Activated CD8-positive, alpha-beta memory T cell treated with anti-CD3 and anti-CD28 coated beads, Interleukin-2, amount 50 U/mL, for 24 hours (primary cell): Measurements from ENCODE around the gene PIP5K1C.
"Not testable (repeated sequence)": the region's sequence is repeated elsewhere in the genome, so short reads cannot be mapped to it uniquely, and the experiment has no call there.

Source experiments
- DNase-seq: peaks from one replicate; pipeline ENCODE4 v3.0.0-alpha.2; 2020; ENCODE audit errors: extremely low read depth

Gene PIP5K1C

GRCh38 chr19:3589439-3589838 lies 110.8 kb downstream of the PIP5K1C start:
- DNase-seq = no peak

DNA sequence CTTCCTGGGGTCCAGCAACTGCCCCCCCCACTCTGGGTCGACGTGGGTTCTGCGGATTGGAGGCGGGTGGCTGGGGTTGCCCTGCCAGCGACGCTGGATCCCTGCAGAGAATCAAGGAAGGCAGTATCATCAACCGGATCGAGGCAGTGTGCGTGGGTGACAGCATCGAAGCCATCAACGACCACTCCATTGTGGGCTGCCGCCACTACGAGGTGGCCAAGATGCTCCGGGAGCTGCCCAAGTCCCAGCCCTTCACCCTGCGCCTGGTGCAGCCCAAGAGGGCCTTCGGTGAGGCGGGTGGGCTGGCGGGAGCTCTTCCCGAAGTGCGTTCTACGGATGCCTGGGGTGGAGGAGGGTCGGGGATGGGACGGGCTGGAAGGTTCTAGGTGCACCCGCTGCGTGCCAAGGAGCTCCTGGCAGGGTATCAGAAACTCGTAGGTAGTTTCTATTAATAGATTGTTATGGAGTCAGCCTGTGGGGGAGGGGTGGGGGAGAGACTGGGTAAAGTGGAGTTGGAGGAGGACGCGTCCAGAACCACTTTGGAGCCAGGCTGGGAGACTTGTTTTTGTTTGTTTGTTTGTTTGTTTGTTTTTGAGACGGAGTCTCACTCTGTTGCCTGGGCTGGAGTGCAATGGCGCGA lies 113.4 kb downstream of the PIP5K1C start:
- no peak for DNase-seq

DNA sequence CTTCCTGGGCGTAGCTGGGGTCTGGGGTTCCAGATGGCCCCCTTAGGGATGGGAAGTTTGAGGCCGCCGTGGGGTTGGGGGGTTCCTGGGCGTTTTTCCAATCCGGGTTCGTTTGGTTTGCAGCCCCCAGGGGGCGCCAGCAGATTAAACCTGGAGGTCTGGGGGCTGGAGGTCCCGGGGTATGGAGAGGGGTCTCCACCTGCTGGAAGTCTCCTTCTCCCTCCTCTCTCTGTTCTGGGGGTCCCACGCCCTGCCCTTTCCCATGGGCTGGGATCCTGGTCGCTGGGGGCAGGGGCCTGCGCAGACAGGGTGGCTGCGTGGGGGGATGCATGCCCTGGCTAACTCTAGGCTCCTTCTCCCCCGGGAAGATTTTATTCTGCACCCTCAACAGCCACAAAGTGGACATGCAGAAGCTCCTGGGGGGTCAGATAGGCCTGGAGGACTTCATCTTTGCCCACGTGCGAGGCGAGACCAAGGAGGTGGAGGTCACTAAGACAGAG lies 114.1 kb downstream of the PIP5K1C start:
- no peak for DNase-seq

DNA sequence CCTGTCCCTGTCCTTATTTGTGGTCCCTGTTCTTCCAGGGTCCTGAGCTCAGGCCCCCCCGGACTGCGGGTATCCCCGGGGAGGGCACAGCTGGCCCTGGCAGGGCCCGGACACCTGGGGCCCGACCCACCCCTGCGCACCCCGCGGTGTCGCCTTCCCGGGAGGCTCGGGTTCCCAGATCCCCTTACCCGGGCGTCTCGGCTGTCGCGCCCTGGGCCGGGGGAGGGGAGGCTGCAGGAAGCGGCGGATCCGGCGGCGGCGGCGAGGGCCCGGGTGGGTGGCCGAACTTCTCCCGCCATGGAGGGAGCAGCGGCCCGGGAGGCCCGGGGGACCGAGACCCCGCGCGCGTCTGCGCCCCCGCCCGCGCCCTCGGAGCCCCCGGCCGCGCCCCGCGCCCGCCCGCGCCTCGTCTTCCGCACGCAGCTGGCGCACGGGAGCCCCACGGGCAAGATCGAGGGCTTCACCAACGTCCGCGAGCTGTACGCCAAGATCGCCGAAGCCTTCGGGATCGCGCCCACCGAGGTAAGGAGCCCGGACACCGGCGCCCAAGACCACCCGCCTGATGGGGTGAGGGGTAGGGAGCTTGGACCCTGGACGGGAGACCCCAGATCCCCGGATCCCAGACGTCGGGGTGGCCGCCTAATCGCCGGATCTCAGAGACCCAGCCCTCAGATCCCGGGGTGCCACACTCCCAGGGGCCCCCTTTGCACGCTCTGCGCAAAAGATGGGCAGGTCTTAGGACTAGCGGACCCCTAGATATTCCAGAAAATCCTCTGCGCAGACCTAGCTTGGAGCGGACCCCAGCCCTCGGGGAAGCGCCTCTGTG lies 114.8 kb downstream of the PIP5K1C start, which contains the start of gene GIPC3:
TSS of gene GIPC3 (plus strand) at position 178 of the 826 bp plus-strand sequence. CDS start at position 298, 120 bp downstream.
- DNase-seq = no peak

DNA sequence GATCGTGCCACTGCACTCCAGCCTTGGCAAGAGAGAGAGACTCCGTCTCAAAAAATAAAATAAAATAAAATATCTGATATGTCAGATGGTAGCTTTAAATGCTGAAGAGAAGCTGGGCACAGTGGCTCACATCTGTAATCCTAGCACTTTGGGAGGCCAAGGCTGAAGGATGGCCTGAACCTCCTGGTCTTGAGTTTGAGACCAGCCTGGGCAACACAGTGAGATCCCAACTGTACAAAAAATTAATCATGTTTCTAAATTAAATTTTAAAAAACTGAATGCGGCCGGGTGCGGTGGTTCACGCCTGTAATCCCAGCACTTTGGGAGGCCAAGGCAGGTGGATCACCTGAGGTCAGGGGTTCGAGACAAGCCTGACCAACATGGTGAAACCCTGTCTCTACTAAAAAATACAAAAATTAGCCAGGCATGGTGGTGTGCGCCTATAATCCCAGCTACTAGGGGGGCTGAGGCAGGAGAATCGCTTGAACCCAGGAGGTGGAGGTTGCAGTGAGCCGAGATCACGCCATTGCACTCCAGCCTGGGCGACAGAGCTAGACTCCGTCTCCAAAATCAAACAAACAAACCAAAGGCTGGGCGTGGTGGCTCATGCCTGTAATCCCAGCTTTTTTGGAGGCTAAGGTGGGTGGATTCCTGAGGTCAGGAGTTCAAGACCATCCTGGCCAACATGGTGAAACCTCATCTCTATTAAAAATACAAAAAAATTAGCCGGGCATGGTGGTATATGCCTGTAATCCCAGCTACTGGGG lies 116.0 kb downstream of the PIP5K1C start:
- not testable (repeated sequence) for DNase-seq

- DNase-seq = not testable (repeated sequence)
These were observed 118.5 kb downstream of the PIP5K1C start for GRCh38 chr19:3581792-3582191.
